Measurements from ENCODE around the gene MICOS13. TPM values are rescaled to one million over a fixed set of nuclear protein-coding genes. Genes with fewer than 3 reads are reported as not detected.

The MICOS13 gene
- total RNA-seq, 1 experiment from 2014 or later = 32.5 TPM

DNA sequence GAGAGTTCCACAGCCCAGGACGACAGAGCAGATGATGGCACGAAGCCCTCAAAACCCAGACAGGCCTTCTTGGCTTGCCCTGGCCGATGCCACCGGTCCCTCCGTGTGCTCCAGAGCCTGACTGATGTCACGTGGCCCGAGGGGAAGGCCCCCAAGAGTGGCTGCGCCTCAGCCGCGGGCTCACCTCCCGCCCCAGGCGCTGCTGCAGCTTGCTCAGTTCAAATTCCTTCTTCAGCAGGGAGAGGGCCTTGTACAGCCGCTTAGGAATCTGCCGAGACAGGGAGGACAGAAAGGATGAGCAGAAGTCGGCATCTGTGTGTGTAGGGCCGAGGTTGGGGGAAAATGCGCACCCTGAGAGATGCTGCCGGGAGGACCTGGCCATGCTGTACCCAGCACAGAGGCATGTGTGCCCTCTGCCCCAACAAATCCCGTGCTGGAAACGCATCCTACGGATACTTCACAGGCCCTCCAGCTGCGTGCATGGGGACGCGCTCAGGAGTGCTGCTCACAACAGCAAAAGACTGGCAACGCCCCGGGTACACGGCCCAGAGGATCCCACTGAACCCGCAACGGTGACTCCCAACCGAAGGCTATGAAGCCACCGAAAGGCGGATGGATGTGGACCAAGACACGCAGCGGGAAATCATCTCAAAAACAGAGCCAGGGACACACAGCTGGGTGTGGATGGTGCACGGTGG, 26.7 kb upstream of the MICOS13 start (continued):
- TF ChIP-seq KAT7 (CRISPR knock-in tag; IDR thresholded peaks at IDR 0.05; ENCODE audit: borderline replicate concordance) (no peak), TEAD4 (CRISPR knock-in tag; IDR thresholded peaks at IDR 0.05) (no peak), SP1 (CRISPR knock-in tag; conservative IDR thresholded peaks at IDR 0.05) (no peak)
- TF ChIP-seq, protein P1, sequence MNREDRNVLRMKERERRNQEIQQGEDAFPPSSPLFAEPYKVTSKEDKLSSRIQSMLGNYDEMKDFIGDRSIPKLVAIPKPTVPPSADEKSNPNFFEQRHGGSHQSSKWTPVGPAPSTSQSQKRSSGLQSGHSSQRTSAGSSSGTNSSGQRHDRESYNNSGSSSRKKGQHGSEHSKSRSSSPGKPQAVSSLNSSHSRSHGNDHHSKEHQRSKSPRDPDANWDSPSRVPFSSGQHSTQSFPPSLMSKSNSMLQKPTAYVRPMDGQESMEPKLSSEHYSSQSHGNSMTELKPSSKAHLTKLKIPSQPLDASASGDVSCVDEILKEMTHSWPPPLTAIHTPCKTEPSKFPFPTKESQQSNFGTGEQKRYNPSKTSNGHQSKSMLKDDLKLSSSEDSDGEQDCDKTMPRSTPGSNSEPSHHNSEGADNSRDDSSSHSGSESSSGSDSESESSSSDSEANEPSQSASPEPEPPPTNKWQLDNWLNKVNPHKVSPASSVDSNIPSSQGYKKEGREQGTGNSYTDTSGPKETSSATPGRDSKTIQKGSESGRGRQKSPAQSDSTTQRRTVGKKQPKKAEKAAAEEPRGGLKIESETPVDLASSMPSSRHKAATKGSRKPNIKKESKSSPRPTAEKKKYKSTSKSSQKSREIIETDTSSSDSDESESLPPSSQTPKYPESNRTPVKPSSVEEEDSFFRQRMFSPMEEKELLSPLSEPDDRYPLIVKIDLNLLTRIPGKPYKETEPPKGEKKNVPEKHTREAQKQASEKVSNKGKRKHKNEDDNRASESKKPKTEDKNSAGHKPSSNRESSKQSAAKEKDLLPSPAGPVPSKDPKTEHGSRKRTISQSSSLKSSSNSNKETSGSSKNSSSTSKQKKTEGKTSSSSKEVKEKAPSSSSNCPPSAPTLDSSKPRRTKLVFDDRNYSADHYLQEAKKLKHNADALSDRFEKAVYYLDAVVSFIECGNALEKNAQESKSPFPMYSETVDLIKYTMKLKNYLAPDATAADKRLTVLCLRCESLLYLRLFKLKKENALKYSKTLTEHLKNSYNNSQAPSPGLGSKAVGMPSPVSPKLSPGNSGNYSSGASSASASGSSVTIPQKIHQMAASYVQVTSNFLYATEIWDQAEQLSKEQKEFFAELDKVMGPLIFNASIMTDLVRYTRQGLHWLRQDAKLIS (CRISPR knock-in tag; IDR thresholded peaks at IDR 0.05; ENCODE audit: borderline replicate concordance) = no peak

DNA sequence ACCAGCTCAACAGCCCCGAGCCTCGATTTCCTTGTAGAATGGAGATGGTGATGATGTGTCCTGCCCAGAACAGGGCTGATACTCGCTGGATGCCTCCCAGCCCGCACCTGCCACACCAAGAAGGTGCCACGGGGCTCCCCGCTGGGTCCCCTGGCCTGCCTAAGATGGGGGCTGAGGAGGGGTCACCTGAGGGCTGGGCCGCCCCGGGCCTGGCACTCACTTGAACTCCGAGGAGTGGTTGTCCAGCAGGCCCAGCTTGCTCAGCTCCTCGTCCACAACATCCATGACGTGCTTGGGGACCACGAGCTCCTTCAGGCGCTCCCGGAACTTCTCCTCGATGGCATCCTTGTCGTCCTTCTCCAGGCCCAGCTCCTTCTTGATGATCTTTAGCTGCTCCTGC, 25.2 kb upstream of the MICOS13 start:
- H3K9me3 Mint-ChIP-seq = peaks cover 5% of the 10 kb centered on the region; the same call in 1 of the 2 replicates
- ChIA-PET POLR2A (interaction anchor here (0.8 kb wide), 1 partner anchor 8 kb away, joined by 4 read pairs; no protein-coding TSS in a partner anchor), CTCF (interaction anchor here (0.6 to 1.2 kb wide), 2 partner anchors 16 to 116 kb away, joined by 4 read pairs; partner anchors contain the start of gene RPL36)
- H3K27ac Mint-ChIP-seq = no peak overlapping the region
- no peak overlapping the region for H3K4me3 Mint-ChIP-seq
- no peaks in the 10 kb centered on the region for H3K4me1 Mint-ChIP-seq
- TF ChIP-seq, protein P2, sequence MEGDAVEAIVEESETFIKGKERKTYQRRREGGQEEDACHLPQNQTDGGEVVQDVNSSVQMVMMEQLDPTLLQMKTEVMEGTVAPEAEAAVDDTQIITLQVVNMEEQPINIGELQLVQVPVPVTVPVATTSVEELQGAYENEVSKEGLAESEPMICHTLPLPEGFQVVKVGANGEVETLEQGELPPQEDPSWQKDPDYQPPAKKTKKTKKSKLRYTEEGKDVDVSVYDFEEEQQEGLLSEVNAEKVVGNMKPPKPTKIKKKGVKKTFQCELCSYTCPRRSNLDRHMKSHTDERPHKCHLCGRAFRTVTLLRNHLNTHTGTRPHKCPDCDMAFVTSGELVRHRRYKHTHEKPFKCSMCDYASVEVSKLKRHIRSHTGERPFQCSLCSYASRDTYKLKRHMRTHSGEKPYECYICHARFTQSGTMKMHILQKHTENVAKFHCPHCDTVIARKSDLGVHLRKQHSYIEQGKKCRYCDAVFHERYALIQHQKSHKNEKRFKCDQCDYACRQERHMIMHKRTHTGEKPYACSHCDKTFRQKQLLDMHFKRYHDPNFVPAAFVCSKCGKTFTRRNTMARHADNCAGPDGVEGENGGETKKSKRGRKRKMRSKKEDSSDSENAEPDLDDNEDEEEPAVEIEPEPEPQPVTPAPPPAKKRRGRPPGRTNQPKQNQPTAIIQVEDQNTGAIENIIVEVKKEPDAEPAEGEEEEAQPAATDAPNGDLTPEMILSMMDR (IDR thresholded peaks at IDR 0.05) = no peak
- TF ChIP-seq ZNF121 (CRISPR knock-in tag; IDR thresholded peaks at IDR 0.05) (no peak), SOX15 (CRISPR knock-in tag; IDR thresholded peaks at IDR 0.05) (no peak), TP53 (CRISPR knock-in tag; IDR thresholded peaks at IDR 0.05) (no peak), KAT7 (CRISPR knock-in tag; IDR thresholded peaks at IDR 0.05; ENCODE audit: borderline replicate concordance) (no peak), NFATC4 (CRISPR knock-in tag; IDR thresholded peaks at IDR 0.05) (no peak), NR2C2 (CRISPR knock-in tag; IDR thresholded peaks at IDR 0.05) (no peak), NFE2L1 (CRISPR knock-in tag; IDR thresholded peaks at IDR 0.05) (no peak), PRRX2 (CRISPR knock-in tag; IDR thresholded peaks at IDR 0.05) (no peak)
- TF ChIP-seq, protein P3, sequence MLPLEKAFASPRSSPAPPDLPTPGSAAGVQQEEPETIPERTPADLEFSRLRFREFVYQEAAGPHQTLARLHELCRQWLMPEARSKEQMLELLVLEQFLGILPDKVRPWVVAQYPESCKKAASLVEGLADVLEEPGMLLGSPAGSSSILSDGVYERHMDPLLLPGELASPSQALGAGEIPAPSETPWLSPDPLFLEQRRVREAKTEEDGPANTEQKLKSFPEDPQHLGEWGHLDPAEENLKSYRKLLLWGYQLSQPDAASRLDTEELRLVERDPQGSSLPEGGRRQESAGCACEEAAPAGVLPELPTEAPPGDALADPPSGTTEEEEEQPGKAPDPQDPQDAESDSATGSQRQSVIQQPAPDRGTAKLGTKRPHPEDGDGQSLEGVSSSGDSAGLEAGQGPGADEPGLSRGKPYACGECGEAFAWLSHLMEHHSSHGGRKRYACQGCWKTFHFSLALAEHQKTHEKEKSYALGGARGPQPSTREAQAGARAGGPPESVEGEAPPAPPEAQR (CRISPR knock-in tag; IDR thresholded peaks at IDR 0.05) = no peak
- peaks cover 63% of the 10 kb centered on the region for H3K36me3 Mint-ChIP-seq
- ATAC-seq (no peak), DNase-seq (ENCODE audit: low spot score) (no peak)
- no peaks in the 10 kb centered on the region for H3K27me3 Mint-ChIP-seq (ENCODE audit: low read depth)

DNA sequence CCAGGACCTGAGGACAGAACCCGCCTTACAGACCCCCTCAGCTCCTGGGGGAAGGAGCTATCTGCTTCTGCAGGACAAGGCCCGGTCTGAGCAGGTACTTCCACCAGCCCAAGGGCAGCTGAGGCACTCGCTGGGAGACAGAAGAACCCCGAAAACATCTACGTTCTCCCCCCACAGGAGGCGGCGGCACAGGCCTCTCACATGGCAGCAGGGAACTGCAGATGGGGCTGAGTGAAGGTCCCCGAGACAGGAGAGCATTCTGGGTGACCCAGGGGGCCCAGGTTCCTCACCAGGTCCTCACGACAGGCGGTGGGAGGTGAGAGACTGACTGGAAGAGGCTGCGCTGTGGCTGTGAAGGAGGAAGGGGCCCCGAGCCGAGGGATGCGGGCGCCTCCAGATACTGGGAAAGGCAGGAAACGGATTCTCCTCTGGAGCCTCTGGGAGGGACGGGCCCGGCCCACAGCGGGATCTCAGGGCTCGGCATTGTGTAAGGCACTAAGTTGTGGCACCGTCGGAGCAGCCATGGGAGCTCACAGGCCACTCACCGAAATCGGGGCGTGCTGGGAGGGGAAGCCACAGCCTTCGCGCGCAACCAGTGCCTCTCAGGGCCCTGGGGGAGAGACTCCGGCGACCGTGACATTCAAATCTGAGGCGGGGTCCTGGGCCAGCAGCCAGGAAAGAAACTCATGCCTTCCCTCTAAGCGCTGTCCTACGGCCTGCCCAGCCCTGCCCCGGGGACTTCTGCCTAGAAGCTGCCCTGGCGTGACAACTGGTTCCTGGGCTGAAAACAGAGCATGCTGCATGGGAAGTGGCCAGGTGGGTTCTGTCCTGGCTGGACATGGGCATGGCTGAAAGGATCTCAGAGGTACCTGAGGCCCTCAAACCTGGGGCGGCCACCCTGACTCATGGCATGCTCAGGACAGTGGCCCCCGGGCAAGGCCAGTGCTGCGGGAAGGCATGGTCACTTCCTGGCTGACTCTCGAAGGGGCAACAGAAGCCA, 23.8 kb upstream of the MICOS13 start:
- H3K36me3 Mint-ChIP-seq = peaks cover 66% of the 10 kb centered on the region
- ATAC-seq = no peak
- TF ChIP-seq, protein P4, sequence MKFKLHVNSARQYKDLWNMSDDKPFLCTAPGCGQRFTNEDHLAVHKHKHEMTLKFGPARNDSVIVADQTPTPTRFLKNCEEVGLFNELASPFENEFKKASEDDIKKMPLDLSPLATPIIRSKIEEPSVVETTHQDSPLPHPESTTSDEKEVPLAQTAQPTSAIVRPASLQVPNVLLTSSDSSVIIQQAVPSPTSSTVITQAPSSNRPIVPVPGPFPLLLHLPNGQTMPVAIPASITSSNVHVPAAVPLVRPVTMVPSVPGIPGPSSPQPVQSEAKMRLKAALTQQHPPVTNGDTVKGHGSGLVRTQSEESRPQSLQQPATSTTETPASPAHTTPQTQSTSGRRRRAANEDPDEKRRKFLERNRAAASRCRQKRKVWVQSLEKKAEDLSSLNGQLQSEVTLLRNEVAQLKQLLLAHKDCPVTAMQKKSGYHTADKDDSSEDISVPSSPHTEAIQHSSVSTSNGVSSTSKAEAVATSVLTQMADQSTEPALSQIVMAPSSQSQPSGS (CRISPR knock-in tag; IDR thresholded peaks at IDR 0.05; ENCODE audit: borderline replicate concordance, low read depth) = no peak
- no peak for TF ChIP-seq JAZF1 (CRISPR knock-in tag; IDR thresholded peaks at IDR 0.05)
- TF ChIP-seq, protein P5, sequence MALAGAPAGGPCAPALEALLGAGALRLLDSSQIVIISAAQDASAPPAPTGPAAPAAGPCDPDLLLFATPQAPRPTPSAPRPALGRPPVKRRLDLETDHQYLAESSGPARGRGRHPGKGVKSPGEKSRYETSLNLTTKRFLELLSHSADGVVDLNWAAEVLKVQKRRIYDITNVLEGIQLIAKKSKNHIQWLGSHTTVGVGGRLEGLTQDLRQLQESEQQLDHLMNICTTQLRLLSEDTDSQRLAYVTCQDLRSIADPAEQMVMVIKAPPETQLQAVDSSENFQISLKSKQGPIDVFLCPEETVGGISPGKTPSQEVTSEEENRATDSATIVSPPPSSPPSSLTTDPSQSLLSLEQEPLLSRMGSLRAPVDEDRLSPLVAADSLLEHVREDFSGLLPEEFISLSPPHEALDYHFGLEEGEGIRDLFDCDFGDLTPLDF (CRISPR knock-in tag; IDR thresholded peaks at IDR 0.05) = no peak
- TF ChIP-seq NR3C1 (CRISPR knock-in tag; conservative IDR thresholded peaks at IDR 0.05; ENCODE audit: low read depth) = no peak
- no peak for TF ChIP-seq SP1 (CRISPR knock-in tag; conservative IDR thresholded peaks at IDR 0.05)
- no peak for TF ChIP-seq RELA (CRISPR knock-in tag; IDR thresholded peaks at IDR 0.05; ENCODE audit: borderline replicate concordance)
- no peak for TF ChIP-seq TP53 (CRISPR knock-in tag; IDR thresholded peaks at IDR 0.05)
- TF ChIP-seq, protein P6, sequence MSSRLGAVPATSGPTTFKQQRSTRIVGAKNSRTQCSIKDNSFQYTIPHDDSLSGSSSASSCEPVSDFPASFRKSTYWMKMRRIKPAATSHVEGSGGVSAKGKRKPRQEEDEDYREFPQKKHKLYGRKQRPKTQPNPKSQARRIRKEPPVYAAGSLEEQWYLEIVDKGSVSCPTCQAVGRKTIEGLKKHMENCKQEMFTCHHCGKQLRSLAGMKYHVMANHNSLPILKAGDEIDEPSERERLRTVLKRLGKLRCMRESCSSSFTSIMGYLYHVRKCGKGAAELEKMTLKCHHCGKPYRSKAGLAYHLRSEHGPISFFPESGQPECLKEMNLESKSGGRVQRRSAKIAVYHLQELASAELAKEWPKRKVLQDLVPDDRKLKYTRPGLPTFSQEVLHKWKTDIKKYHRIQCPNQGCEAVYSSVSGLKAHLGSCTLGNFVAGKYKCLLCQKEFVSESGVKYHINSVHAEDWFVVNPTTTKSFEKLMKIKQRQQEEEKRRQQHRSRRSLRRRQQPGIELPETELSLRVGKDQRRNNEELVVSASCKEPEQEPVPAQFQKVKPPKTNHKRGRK (CRISPR knock-in tag; IDR thresholded peaks at IDR 0.05; ENCODE audit: borderline replicate concordance) = no peak

More for the DNA sequence above, 23.8 kb upstream of the MICOS13 start:
- ChIA-PET POLR2A (no interaction called here), CTCF (interaction anchor here (0.5 kb wide), 1 partner anchor 47 kb away, joined by 4 read pairs; no protein-coding TSS in a partner anchor)
- DNase-seq (ENCODE audit: low spot score) = no peak
- Mint-ChIP-seq H3K27me3 (ENCODE audit: low read depth) (no peaks in the 10 kb centered on the region), H3K4me3 (no peak overlapping the region), H3K9me3 (peaks cover 5% of the 10 kb centered on the region; the same call in 1 of the 2 replicates), H3K27ac (no peak overlapping the region), H3K4me1 (no peaks in the 10 kb centered on the region)
